Activated CD4-positive, CD25-positive, alpha-beta regulatory T cell treated with anti-CD3 and anti-CD28 coated beads, Interleukin-2, amount 50 U/mL, for 72 hours (primary cell): ENCODE data around the gene GRK5.
A peak's percentile ranks its signal among the peaks of the same experiment; 100 is the strongest.

Experiments used
- DNase-seq: peaks from one replicate; pipeline ENCODE4 v3.0.0; 2021

Gene GRK5

GRCh38 chr10:119323085-119324016 is 116.0 kb downstream of the GRK5 start:
- DNase-seq = no peak

- no peak for DNase-seq
These were observed 117.8 kb downstream of the GRK5 start for GRCh38 chr10:119325131-119325530.

- DNase-seq = no peak
These were observed 118.8 kb downstream of the GRK5 start for GRCh38 chr10:119326167-119326566.

DNA sequence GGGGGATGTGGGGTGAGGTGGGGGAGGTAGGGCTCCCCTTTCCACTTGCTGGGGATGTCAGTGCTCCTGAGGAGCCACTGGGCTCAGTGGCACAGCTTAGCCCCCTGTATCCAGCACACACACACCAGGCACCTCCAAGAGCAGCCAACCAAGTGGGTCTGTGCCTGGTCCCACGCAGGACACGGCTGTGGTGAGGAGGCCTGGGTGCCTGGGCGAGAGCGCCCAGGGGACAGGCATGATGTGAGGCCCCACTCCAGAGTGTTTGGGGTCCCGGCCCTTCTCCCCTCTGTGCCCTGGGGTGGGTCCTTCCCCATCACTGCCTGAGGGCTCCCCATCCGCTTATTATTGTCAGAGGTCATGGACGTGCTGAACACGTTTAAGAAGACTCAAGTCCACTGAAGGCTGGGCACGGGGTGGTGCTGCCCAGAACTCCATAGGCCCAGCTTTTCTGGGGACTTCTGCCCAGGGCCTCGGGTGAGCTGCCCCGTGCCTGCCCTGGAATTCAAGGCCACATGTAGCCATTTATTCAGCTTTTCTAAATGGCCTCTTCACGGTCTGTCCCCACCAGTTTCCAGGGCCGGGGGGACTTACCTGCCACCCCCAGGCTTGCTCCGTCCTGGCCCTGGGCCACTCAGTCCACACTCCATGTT is 119.8 kb downstream of the GRK5 start:
- DNase-seq = no peak

DNA sequence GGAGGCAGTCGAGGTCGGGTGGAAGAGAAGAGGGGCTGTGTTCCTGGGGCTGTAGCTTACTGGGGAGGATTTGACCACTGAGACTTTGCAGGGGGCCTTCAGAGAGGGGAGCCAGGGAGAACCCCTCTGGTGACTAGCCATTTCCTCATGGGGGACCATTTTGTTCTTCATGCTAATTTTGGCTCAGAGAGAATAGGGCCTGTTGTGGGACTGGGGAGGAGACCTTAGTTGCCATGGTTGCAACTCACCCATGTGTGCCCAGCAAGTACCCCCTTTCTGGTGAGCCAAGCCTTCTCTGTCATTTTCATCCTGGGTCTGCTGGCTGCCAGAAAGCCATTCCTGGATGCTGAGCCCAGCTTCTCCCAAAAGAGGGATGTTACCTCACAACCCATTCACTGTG is 120.9 kb downstream of the GRK5 start:
- DNase-seq = no peak

- no peak for DNase-seq
These were observed 123.0 kb downstream of the GRK5 start for GRCh38 chr10:119330342-119330741.

GRCh38 chr10:119331061-119331460 is 123.7 kb downstream of the GRK5 start:
- no peak for DNase-seq

GRCh38 chr10:119333146-119333792 is 125.9 kb downstream of the GRK5 start:
- DNase-seq = no peak

GRCh38 chr10:119335671-119336353 is 128.4 kb downstream of the GRK5 start:
- no peak for DNase-seq

DNA sequence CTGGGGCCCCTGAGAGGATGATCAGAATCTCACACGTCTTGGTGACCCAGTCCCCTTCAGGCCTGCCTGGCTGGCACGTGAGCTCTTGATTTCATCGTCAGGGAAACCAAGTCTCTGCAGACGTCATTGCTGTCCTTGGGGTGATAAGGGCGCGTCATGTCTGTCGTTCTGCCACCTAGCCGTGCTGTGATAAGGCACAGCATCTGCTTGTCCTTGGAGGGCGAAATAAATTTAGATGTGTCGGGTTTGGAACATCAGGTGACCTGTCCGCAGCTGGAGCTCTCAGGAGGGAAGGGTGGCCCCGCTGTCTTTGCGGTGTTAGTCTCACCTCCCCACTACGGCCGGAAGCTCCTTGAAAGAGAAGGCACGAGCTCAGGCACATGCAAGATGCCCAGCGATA is 129.2 kb downstream of the GRK5 start:
- no peak for DNase-seq

GRCh38 chr10:119337223-119337622 is 129.9 kb downstream of the GRK5 start:
- no peak for DNase-seq

- no peak for DNase-seq
These were observed 130.5 kb downstream of the GRK5 start for GRCh38 chr10:119337796-119338432.

DNA sequence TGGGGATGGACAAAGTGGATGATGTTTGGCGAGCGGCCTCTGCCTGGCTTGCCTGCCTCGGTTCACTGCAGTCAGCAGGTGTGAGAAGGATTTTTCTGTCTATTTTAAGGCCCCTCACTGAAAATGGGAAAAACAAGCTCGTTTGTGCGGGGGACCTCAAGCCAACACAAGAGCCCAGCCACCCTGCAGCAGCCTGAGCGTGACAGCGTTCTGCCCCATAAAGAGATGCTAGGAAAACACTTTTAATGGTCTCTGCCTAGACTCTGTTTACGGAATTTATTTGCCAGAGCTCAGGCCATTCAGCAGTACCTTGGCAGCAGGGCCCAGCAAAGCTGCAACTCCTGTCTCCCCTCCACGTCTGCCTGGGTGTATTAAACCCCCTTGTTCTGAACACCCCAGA is 131.7 kb downstream of the GRK5 start:
- DNase-seq = no peak

DNA sequence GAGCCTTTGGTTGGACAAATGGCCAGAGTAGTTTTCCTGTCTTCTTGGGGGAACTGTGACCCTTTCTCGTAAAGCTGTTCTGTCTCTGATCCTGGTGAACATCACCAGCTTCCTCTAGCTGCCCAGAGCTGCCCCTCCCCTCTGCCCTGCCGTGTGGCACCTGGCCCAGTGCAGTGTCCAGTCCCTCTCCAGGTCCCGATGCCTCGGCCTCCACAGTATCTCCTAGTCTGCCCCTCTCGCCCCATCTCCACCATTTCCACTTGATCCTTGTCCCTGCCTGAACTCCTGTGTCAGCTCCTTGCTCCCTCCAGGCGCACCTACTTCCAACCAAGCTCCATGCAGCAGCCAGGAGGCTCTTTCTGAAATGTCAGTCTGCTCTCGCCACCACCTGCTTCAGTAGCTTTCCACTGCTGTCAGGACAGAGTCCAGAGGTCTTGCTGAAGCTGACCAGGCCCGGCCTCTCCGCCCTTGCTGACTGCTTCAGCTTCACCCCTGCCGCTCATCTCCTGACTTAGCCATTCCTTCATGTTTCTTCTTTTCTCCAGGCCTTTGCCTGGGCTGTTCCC is 133.6 kb downstream of the GRK5 start:
- DNase-seq = no peak

DNA sequence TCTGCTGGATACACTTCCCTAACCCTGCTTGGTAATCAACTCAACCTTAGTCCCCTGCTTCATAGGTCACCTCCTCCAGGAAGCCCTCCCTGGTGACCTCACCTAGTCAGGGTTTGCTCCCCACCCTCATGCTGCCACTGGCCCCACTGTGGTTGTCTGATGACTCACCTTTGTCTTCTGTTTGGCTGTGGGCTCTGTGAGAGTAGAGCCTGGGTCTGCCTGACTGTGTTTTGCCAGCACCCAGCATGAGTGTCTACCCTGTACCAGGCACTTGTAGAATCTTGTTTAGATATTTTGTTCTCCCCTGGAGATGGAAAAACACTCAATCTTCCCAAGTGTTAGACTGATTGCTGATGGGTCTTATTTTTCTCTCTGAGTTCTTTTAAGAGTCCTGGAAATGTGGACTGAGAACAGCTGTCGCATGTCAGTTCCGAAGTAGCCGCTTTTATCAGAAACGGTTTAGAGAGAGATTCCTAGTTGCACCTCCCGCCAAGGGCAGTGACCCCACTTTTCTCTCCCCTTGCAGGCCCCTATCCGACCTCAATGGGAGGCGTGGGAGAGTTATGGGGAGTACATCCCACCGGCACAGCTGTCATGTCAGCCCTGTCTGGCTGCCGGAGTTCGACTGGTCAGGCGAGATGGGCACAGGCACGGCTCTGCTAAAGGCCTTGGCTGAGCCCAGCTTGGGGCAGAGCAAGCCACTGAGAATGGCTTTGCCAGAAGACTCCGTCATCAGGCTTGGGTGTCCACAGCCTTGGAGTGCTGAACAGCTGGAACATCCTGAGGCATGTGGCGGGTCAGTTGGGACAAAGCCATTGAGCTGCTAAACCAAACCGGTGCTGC is 134.3 kb downstream of the GRK5 start:
- DNase-seq = peak; percentile 43

- no peak for DNase-seq
These were observed 135.0 kb downstream of the GRK5 start for GRCh38 chr10:119342335-119342734.

DNA sequence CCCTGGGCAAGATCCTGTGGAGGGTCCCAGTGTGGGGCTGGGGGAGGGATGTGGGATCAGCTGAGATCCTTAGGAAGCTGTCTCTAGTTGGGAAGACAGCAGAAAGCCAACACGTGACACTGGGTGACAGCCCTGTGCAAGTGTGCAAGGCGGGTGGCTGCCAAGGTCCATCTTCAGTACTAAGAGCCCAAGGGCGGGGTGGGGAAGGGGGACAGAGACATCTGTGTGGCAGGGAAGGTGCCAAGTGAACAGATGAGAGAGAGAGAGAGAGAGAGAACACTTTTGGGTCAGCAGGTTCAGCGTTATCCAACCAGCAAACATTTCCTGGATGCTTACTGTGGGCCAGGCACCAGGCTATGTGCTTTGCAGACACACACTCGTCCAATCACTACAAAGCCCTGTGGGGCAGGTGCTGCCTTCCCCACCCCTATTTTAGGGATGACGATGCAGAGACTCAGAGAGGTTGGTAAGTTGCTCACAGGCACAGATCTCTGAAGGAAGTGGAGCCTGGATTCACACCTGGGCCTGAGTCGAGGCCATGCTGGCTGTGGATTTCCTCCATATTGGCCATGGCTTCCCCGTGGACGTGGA is 135.7 kb downstream of the GRK5 start:
- no peak for DNase-seq

DNA sequence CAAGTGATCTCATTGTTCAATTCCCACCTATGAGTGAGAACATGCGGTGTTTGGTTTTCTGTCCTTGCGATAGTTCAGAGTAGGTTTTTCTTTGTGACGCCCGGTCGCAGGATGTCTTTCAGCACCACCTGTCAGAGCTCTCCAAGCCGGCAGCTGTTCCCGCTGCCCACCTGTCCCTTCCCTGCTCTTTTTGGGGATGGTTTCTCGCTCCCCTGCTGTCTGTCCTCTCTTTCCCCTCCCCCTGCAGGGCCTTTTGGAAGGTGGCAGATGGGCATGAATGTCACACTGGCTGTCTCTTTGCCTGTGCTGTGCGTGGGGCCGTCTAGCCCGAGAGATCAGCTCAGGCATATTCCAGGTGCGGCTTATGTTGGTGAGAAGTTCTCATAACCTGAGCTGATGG is 137.0 kb downstream of the GRK5 start:
- DNase-seq = no peak

DNA sequence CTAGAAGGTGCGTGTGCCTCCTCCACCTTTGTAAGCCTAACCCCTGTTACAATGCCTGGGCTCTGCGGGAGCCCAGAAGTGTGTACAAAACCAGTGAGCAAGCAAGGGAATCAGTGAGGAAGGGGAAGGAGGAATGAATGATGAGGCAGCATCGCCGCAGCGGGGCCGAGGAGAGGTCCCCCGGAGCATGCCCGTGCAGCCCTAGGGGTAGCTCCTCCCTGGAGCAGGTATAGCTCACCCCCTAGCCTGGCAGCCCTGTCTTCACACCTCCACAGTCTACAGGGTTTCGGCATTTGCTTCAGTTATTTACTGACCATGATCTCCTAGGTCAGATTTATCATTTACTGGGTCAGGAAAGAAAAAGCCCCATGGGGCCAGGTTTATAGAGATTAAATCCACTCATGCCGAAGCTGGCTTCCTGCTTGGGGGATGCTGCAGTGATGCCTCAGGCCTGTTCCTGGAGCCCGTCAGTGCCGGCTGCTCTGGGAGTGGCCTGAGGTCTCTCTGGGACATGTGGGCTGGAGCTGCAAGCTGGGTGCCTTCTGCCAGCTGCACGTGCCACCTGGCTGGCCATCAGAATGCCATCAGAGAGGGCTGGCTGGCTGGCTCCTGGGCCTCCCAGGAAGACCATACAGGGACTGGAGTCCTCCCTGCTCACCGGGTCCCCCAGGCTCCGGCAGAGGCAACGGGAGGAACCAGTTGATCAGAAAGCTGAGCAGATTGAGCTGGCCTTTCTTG is 138.9 kb downstream of the GRK5 start:
- no peak for DNase-seq
